ENCODE results near the gene SEMA6B. TPM values are rescaled to one million over a fixed set of nuclear protein-coding genes. Genes with fewer than 3 reads are reported as not detected.

The SEMA6B gene
- total RNA-seq, 1 donor from 2014 or later = 11.5 TPM

DNA sequence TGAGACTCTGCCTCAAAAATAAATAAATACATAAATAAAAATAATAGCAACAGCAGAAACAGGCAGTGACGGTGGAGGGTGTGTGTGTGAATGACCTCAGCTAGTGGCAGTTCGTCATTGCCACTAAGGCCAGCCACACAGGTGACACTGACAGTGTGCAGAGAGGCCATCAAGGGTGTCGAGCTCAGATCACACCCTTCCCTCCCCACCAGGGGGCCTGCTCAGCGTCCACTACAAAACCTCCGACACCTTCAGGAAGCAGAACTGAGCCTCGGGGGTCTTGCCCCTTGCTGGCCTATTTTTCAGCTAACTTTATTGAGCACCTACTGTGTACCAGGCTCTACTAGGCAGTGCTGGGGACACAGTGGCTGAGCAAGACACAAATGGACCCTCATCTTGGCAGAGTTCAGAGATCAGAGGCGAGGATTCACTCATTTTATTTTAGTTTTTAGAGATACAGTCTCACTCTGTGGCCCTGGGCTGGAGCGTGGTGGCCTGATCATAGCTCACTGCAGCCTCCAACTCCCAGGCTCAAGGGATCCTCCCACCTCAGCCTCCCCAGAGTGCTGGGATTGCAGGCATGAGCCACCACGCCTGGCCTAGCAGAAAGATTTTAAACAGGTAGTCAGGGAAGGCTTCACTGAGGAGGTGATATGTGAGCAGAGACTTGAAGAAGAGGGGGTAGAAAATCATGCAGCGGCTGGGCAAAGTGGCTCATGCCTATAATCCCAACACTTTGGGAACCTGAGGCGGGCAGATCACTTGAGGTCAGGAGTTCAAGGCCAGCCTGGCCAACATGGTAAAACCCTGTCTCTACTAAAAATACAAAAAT, 30.3 kb upstream of the SEMA6B start:
- Histone ChIP-seq H3K4me3 (ENCODE audit: low read length in 3 of 3) (no peak overlapping the region), H3K9me3 (ENCODE audit: control insufficient read depth in 3 of 3, low read length in 3 of 3) (no peaks in the 10 kb centered on the region), H3K27me3 (ENCODE audit: control insufficient read depth in 3 of 3, insufficient read depth in 3 of 3, low read length in 3 of 3) (peaks cover 25 to 26% (median 26%) of the 10 kb centered on the region in 3 donors), H3K27ac (ENCODE audit: low read depth, low read length) (no peak overlapping the region), H3K9ac (ENCODE audit: low read depth in 1 of 3, low read length in 3 of 3) (no peak overlapping the region), H3K4me1 (ENCODE audit: control insufficient read depth in 3 of 3, insufficient read depth in 3 of 3, low read length in 3 of 3) (peaks cover 0 to 2% (median 0%) of the 10 kb centered on the region in 3 donors), H3K36me3 (ENCODE audit: control insufficient read depth in 3 of 3, insufficient read depth in 3 of 3, low read length in 3 of 3) (no peaks in the 10 kb centered on the region)

DNA sequence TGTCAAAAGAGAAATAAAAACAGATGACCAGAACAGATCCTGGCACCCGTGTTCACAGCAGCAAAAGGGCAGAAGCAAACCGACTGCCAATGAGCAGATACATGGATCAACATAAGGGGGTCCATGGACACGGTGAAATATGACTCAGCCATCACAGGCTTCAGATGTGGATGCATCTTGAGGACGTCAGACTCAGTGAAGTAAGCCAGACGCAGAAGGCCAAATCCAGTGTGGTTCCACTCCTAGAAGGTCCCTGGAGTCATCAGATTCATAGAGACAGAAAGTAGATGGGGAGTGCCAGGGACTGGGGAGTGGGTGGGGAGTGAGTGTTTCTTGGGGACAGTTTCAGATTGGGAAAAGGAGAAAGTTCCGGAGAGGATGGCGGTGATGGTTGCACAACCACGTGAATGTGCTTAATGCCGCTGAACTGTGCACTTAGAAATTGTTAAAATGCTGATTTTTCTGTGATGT, 28.8 kb upstream of the SEMA6B start:
- H3K9me3 ChIP-seq (ENCODE audit: control insufficient read depth in 3 of 3, low read length in 3 of 3) = no peaks in the 10 kb centered on the region
- peaks cover 30 to 39% (median 35%) of the 10 kb centered on the region in 3 donors for H3K27me3 ChIP-seq (ENCODE audit: control insufficient read depth in 3 of 3, insufficient read depth in 3 of 3, low read length in 3 of 3)
- H3K27ac ChIP-seq (ENCODE audit: low read depth, low read length) = no peak overlapping the region
- peaks cover 0 to 10% (median 8%) of the 10 kb centered on the region in 3 donors for H3K4me1 ChIP-seq (ENCODE audit: control insufficient read depth in 3 of 3, insufficient read depth in 3 of 3, low read length in 3 of 3)
- H3K9ac ChIP-seq (ENCODE audit: low read depth in 1 of 3, low read length in 3 of 3) = no peak overlapping the region
- no peaks in the 10 kb centered on the region for H3K36me3 ChIP-seq (ENCODE audit: control insufficient read depth in 3 of 3, insufficient read depth in 3 of 3, low read length in 3 of 3)
- no peak overlapping the region for H3K4me3 ChIP-seq (ENCODE audit: low read length in 3 of 3)

DNA sequence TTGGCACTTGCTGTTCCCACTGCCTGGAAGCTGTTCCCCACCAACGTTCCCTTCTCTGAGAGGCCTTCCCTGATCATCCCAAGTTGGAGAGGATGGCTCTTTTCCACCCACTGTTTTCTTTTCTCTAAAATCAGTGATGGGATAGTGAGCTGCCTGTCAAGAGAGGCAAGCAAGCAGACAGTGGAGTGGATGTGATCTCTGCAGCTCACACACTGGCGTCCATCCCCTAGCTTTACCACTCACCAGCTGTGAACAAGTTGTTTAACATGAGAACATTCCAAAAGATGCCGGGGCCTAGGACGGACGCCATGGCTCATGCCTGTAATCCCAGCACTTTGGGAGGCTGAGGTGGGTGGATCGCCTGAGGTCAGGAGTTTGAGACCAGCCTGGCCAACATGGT, 28.0 kb upstream of the SEMA6B start:
- no peaks in the 10 kb centered on the region for H3K36me3 ChIP-seq (ENCODE audit: control insufficient read depth in 3 of 3, insufficient read depth in 3 of 3, low read length in 3 of 3)
- no peak overlapping the region for H3K4me3 ChIP-seq (ENCODE audit: low read length in 3 of 3)
- no peaks in the 10 kb centered on the region for H3K9me3 ChIP-seq (ENCODE audit: control insufficient read depth in 3 of 3, low read length in 3 of 3)
- H3K9ac ChIP-seq (ENCODE audit: low read depth in 1 of 3, low read length in 3 of 3) = no peak overlapping the region
- H3K27me3 ChIP-seq (ENCODE audit: control insufficient read depth in 3 of 3, insufficient read depth in 3 of 3, low read length in 3 of 3) = peaks cover 32 to 39% (median 35%) of the 10 kb centered on the region in 3 donors
- H3K27ac ChIP-seq (ENCODE audit: low read depth, low read length) = no peak overlapping the region
- peaks cover 0 to 10% (median 8%) of the 10 kb centered on the region in 3 donors for H3K4me1 ChIP-seq (ENCODE audit: control insufficient read depth in 3 of 3, insufficient read depth in 3 of 3, low read length in 3 of 3)

DNA sequence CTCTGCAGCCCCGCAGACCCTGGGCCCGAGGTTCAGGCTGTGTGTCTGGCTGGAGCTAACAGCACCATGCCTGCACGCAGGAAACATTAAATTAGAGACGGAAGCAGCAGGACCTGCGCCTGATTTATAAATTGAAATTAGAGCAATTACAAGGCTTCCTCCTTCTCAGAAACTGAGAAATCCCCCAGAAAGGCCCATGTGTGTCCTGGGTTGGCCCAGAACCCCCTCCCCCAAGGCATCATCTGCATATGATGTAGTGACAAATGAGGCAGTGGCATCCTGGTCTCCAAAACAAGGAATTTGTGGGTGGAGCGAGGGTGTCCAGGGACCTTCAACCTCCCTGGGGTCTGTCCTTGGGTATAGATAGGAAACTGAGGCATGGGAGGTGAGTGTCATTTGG, 27.2 kb upstream of the SEMA6B start:
- H3K9me3 ChIP-seq (ENCODE audit: control insufficient read depth in 3 of 3, low read length in 3 of 3) = no peaks in the 10 kb centered on the region
- no peaks in the 10 kb centered on the region for H3K36me3 ChIP-seq (ENCODE audit: control insufficient read depth in 3 of 3, insufficient read depth in 3 of 3, low read length in 3 of 3)
- no peak overlapping the region for H3K4me3 ChIP-seq (ENCODE audit: low read length in 3 of 3)
- no peak overlapping the region for H3K27ac ChIP-seq (ENCODE audit: low read depth, low read length)
- peaks cover 37 to 43% (median 43%) of the 10 kb centered on the region in 3 donors for H3K27me3 ChIP-seq (ENCODE audit: control insufficient read depth in 3 of 3, insufficient read depth in 3 of 3, low read length in 3 of 3)
- no peak overlapping the region for H3K9ac ChIP-seq (ENCODE audit: low read depth in 1 of 3, low read length in 3 of 3)
- peaks cover 0 to 13% (median 8%) of the 10 kb centered on the region in 3 donors for H3K4me1 ChIP-seq (ENCODE audit: control insufficient read depth in 3 of 3, insufficient read depth in 3 of 3, low read length in 3 of 3)

DNA sequence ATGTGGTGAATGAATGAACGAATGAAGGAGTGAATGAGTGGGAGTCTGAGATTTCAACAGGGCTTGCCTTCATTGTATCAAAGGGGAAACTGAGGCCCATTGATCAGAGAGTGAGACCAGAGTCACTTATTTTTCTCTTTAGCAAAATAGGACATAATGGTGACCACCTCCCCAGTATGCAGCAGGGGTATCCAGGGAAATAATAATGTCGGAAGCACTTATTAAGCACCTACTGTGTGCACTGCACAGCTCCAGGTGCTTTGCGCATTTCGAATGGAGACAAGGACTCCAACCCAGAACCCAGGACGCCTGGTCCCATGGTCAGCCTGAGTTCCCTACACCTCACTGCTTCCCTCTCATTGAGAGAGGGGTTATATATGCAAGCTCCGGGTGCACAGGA, 26.8 kb upstream of the SEMA6B start:
- H3K27me3 ChIP-seq (ENCODE audit: control insufficient read depth in 3 of 3, insufficient read depth in 3 of 3, low read length in 3 of 3) = peaks cover 38 to 44% (median 40%) of the 10 kb centered on the region in 3 donors

DNA sequence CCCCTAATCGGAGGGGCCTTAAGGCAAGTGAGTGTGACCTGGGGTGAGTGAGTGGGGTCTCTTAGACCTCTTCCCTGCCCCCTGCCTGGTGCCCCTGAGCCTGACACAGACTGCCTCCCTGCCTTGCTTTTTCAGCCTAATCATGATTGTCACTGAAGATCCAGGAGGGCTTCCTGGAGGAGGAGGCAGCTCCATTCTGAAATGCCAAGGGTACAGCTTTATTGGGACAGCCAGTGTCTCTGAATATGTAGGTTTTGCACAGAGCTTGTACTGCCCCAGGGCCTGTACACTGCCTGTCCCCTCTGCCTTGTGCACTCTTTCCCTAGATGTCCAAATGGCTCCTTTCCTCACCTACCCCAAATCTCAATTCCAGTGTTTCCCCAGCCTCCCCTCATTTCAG, 26.1 kb upstream of the SEMA6B start:
- peaks cover 0 to 13% (median 8%) of the 10 kb centered on the region in 3 donors for H3K4me1 ChIP-seq (ENCODE audit: control insufficient read depth in 3 of 3, insufficient read depth in 3 of 3, low read length in 3 of 3)
- no peaks in the 10 kb centered on the region for H3K9me3 ChIP-seq (ENCODE audit: control insufficient read depth in 3 of 3, low read length in 3 of 3)
- H3K27me3 ChIP-seq (ENCODE audit: control insufficient read depth in 3 of 3, insufficient read depth in 3 of 3, low read length in 3 of 3) = peaks cover 38 to 46% (median 39%) of the 10 kb centered on the region in 3 donors
- no peak overlapping the region for H3K4me3 ChIP-seq (ENCODE audit: low read length in 3 of 3)
- H3K9ac ChIP-seq (ENCODE audit: low read depth in 1 of 3, low read length in 3 of 3) = no peak overlapping the region
- H3K27ac ChIP-seq (ENCODE audit: low read depth, low read length) = no peak overlapping the region
- H3K36me3 ChIP-seq (ENCODE audit: control insufficient read depth in 3 of 3, insufficient read depth in 3 of 3, low read length in 3 of 3) = no peaks in the 10 kb centered on the region

More for the DNA sequence above, 26.8 kb upstream of the SEMA6B start:
- Histone ChIP-seq H3K9ac (ENCODE audit: low read depth in 1 of 3, low read length in 3 of 3) (no peak overlapping the region), H3K4me3 (ENCODE audit: low read length in 3 of 3) (no peak overlapping the region), H3K27ac (ENCODE audit: low read depth, low read length) (no peak overlapping the region), H3K36me3 (ENCODE audit: control insufficient read depth in 3 of 3, insufficient read depth in 3 of 3, low read length in 3 of 3) (no peaks in the 10 kb centered on the region), H3K4me1 (ENCODE audit: control insufficient read depth in 3 of 3, insufficient read depth in 3 of 3, low read length in 3 of 3) (peaks cover 0 to 13% (median 8%) of the 10 kb centered on the region in 3 donors), H3K9me3 (ENCODE audit: control insufficient read depth in 3 of 3, low read length in 3 of 3) (no peaks in the 10 kb centered on the region)

DNA sequence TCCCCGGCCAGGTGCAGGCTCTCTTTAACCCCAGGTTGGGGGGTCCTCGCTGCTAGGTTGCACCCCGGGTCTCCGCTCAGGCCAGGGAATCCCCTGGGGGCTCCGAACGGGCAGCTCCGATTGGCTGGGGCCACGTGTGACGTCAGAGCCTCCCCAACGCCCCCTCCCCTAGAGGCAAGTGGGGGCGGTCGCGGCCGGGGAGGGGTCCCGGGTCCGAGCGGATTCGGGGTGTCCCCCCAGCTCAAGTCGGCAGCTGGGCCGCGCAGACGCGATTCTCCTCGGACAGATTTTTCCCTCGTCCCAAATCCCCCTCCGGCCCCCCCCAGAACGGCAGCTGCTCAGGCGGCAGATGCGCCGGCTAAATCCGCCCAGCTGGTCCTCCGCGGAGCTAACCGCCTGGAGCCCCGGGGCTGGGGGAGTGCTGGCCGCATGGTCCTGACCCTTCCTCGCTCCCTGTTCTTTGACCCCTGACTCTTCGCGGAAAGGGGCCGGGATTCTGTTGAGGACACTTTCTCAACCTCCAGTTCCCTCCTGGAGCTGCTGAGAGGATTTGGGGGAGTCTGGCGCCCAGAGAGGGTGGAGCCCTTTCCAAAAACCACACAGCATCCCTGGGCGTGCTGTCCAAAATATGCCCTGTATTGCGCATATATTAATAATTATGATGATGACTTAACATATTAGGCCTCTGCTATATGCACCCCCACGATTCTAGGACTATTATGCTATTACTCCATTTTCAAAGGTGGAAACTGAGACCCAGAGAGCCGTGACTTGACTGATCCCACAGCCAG, 25.4 kb upstream of the SEMA6B start:
- Histone ChIP-seq H3K27me3 (ENCODE audit: control insufficient read depth in 3 of 3, insufficient read depth in 3 of 3, low read length in 3 of 3) (peaks cover 37 to 51% (median 38%) of the 10 kb centered on the region in 3 donors), H3K27ac (ENCODE audit: low read depth, low read length) (no peak overlapping the region), H3K9ac (ENCODE audit: low read depth in 1 of 3, low read length in 3 of 3) (no peak overlapping the region), H3K36me3 (ENCODE audit: control insufficient read depth in 3 of 3, insufficient read depth in 3 of 3, low read length in 3 of 3) (no peaks in the 10 kb centered on the region), H3K4me3 (ENCODE audit: low read length in 3 of 3) (peak overlapping the region in 2 of 3 donors; percentile 27 to 29), H3K9me3 (ENCODE audit: control insufficient read depth in 3 of 3, low read length in 3 of 3) (no peaks in the 10 kb centered on the region), H3K4me1 (ENCODE audit: control insufficient read depth in 3 of 3, insufficient read depth in 3 of 3, low read length in 3 of 3) (peaks cover 0 to 13% (median 8%) of the 10 kb centered on the region in 3 donors)

DNA sequence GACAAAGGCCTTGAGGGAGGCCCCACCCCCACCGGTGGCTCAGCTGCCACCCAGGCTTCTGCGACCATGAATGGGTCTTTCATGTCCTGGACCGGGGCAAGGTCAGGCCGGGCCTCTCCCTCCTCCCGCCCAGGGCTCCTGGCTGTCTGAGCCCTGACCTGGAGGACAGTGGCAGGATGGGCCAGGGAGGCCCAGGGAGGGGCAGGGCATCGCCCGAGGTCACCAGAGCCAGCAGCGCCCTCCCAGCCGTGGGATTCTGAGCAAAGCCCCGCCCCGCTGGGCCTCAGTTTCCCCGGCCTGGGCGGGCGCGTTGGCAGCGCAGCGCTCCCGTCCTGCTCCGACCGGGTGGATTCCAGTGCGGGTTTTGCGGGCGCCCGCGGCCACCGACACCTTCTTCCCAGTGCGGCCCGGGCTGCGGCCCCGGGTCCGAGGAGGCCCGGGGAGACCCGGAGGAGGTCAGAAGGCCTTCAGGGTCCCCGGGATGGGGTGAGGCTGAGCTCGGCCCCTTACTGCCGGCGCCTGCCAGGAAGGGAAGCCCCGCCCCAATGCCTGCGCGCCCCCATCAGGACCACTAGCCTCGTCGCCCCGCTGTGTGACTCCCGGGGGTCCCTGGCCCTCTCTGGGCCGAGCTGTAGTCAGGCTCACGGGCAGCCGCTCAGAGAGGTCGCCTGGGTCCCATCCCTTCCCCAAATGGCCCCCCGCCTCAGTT, 24.6 kb upstream of the SEMA6B start:
- no peaks in the 10 kb centered on the region for H3K36me3 ChIP-seq (ENCODE audit: control insufficient read depth in 3 of 3, insufficient read depth in 3 of 3, low read length in 3 of 3)
- no peak overlapping the region for H3K27ac ChIP-seq (ENCODE audit: low read depth, low read length)
- H3K27me3 ChIP-seq (ENCODE audit: control insufficient read depth in 3 of 3, insufficient read depth in 3 of 3, low read length in 3 of 3) = peaks cover 36 to 52% (median 45%) of the 10 kb centered on the region in 3 donors
- H3K4me3 ChIP-seq (ENCODE audit: low read length in 3 of 3) = peak overlapping the region in 2 of 3 donors; percentile 27 to 29
- H3K9me3 ChIP-seq (ENCODE audit: control insufficient read depth in 3 of 3, low read length in 3 of 3) = no peaks in the 10 kb centered on the region
- peaks cover 0 to 13% (median 8%) of the 10 kb centered on the region in 3 donors for H3K4me1 ChIP-seq (ENCODE audit: control insufficient read depth in 3 of 3, insufficient read depth in 3 of 3, low read length in 3 of 3)
- no peak overlapping the region for H3K9ac ChIP-seq (ENCODE audit: low read depth in 1 of 3, low read length in 3 of 3)

DNA sequence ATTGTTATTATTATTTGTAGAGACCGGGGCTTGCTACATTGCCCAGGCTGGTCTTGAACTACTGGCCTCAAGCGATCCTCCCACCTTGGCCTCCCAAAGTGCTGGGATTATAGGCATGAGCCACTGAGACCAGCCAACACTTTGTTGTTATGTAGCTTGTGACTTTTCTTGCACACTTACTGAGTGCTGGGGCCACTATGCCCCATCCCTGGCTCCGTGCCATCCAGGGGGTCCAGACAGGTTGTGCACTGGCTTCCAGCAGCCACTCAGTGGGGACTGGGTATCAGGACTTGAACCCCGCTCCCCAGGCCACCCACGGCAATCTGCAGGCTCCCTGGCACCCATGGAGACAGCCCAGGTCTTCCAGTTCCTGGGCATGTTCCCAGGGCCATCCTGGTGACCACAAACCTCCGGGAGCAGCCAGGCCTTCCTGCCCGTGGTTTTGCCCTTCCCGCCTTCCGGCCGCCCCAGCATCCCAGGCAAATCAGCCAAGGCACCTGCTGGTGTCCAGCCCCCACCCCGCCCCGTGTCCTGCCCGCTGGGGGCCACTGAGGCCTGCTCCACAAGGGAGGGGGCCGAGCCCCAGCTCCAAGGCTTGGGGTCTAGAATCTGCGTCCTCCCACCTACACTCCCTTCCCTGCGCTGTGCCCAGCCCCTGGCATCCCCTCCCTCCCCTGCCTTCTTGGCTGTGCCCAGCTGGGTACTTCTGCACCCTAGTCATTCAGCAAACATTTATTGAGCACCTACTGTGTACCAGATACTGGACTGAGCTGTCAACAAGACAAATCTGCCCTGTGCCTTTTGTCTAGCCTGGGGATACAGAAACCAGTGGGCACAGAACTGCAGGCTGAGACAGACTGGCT, 23.7 kb upstream of the SEMA6B start:
- peaks cover 0 to 16% (median 8%) of the 10 kb centered on the region in 3 donors for H3K4me1 ChIP-seq (ENCODE audit: control insufficient read depth in 3 of 3, insufficient read depth in 3 of 3, low read length in 3 of 3)
- H3K9me3 ChIP-seq (ENCODE audit: control insufficient read depth in 3 of 3, low read length in 3 of 3) = no peaks in the 10 kb centered on the region
- no peaks in the 10 kb centered on the region for H3K36me3 ChIP-seq (ENCODE audit: control insufficient read depth in 3 of 3, insufficient read depth in 3 of 3, low read length in 3 of 3)
- H3K4me3 ChIP-seq (ENCODE audit: low read length in 3 of 3) = no peak overlapping the region
- no peak overlapping the region for H3K9ac ChIP-seq (ENCODE audit: low read depth in 1 of 3, low read length in 3 of 3)
- H3K27ac ChIP-seq (ENCODE audit: low read depth, low read length) = no peak overlapping the region
- peaks cover 43 to 52% (median 52%) of the 10 kb centered on the region in 3 donors for H3K27me3 ChIP-seq (ENCODE audit: control insufficient read depth in 3 of 3, insufficient read depth in 3 of 3, low read length in 3 of 3)
